Esophagus squamous epithelium (tissue), 5 donors: ENCODE results near the gene PAK1. TPM values are rescaled to one million over a fixed set of nuclear protein-coding genes. Genes with fewer than 3 reads are reported as not detected.

Experiments used
- DNase-seq: peaks from one replicate; lab custom pipeline; 2025; lab: John Stamatoyannopoulos, UW
- H3K27ac ChIP-seq, 4 donors: fragments of 200-600 bp; sonication (generic); one replicate each; pipeline ENCODE4 v1.5.1; 2016 to 2019; ENCODE audit warnings: mild to moderate bottlenecking in 1 of 4
- H3K27me3 ChIP-seq, 4 donors: fragments of 200-600 bp; sonication (generic); 1 replicate in 3 of 4; 2 replicates in 1 of 4; pipeline versions ENCODE4 v1.5.1 to v1.6.0; 2017 to 2021; ENCODE audit warnings: antibody characterized with exemption in 1 of 4
- H3K36me3 ChIP-seq, 3 donors: fragments of 200-600 bp; sonication (generic); one replicate each; pipeline ENCODE4 v1.5.1; 2016 to 2019
- H3K4me1 ChIP-seq, 3 donors: fragments of 200-600 bp; sonication (generic); one replicate each; pipeline ENCODE4 v1.5.1; 2017 to 2019
- H3K4me3 ChIP-seq, 4 donors: fragments of 200-600 bp; sonication (generic); 1 replicate in 3 of 4; 2 replicates in 1 of 4; pipeline ENCODE4 v1.5.1; 2016 to 2019; ENCODE audit warnings: mild to moderate bottlenecking in 2 of 4, moderate library complexity in 1 of 4
- H3K9me3 ChIP-seq, 3 donors: fragments of 200-600 bp; sonication (generic); one replicate each; pipeline ENCODE4 v1.5.1; 2016 to 2019
- POLR2A ChIP-seq, 4 donors: fragments of 450-650 bp; IDR thresholded peaks; one replicate each; pipeline ENCODE4 v1.6.1; 2017; ENCODE audit warnings: antibody characterized with exemption in 4 of 4, mild to moderate bottlenecking in 4 of 4, moderate library complexity in 3 of 4
- WGBS, 2 donors: methylation state at CpG; one replicate each; pipeline ENCODE4 v1.1.5; 2018; 5-methylcytosine and 5-hydroxymethylcytosine counted together
- intact Hi-C: fragments of 100-400 bp; cut with DNase I; formaldehyde crosslinking; loops from one replicate; pipeline ENCODE4 v1.15.0; 2022
- total RNA-seq, 4 donors: library from RNA; depleted of rRNA; stranded (reverse); fragments of >200 nt; gene quantifications; one replicate each; pipeline ENCODE4 v1.1.0, GENCODE V29; 2016
- TF ChIP-seq, protein P1 (sequence below), 6 experiments: fragments of 450-650 bp in 4 of 6; fragments of 200-600 bp in 2 of 6; sonication (generic) in 2 of 6; IDR thresholded peaks; one replicate each; pipeline ENCODE4 v1.5.1; 2016 to 2019; ENCODE audit warnings: antibody characterized with exemption in 6 of 6, mild to moderate bottlenecking in 4 of 6, moderate library complexity in 4 of 6
- donor health status: DM: yes; HTN: yes; CAD: no.

PAK1 gene
- total RNA-seq, 4 donors from 2014 or later: 17.4 to 41.6 (median 24.8) TPM

GRCh38 chr11:77436506-77436905, 37.4 kb downstream of the PAK1 start:
- H3K27me3 ChIP-seq: no peaks in the 10 kb centered on the region
- TF ChIP-seq POLR2A (IDR thresholded peaks at IDR 0.05): no peak
- TF ChIP-seq, protein P1, sequence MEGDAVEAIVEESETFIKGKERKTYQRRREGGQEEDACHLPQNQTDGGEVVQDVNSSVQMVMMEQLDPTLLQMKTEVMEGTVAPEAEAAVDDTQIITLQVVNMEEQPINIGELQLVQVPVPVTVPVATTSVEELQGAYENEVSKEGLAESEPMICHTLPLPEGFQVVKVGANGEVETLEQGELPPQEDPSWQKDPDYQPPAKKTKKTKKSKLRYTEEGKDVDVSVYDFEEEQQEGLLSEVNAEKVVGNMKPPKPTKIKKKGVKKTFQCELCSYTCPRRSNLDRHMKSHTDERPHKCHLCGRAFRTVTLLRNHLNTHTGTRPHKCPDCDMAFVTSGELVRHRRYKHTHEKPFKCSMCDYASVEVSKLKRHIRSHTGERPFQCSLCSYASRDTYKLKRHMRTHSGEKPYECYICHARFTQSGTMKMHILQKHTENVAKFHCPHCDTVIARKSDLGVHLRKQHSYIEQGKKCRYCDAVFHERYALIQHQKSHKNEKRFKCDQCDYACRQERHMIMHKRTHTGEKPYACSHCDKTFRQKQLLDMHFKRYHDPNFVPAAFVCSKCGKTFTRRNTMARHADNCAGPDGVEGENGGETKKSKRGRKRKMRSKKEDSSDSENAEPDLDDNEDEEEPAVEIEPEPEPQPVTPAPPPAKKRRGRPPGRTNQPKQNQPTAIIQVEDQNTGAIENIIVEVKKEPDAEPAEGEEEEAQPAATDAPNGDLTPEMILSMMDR (IDR thresholded peaks at IDR 0.05): no peak
- no peaks in the 10 kb centered on the region for H3K36me3 ChIP-seq
- WGBS, 2 donors: 43 to 45% methylated on average over 1 of the region's 1 CpG
- no peak for DNase-seq
- no peaks in the 10 kb centered on the region for H3K9me3 ChIP-seq
- intact Hi-C loops: no loop called here
- no peak overlapping the region for H3K27ac ChIP-seq
- H3K4me3 ChIP-seq: no peak overlapping the region
- H3K4me1 ChIP-seq: no peaks in the 10 kb centered on the region

DNA sequence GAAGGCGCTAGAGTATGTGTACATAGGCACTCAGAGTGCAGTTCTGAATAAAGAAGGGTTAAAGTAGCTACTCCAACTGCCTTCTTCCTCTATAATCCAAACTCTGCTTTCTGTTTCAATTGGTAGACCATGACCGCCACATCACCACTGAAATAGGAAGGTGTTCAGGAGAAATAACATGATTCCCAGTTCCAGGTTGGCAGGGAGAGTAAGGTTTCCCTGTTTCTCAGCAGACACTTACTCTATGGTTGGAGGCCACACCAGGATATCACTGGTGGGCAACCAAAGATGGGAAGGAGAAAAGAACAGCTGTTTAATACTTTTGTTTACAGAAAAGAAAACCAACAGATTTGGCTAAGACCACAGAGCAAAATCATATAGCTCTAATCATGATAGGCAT, 37.9 kb downstream of the PAK1 start:
- Histone ChIP-seq H3K9me3 (no peaks in the 10 kb centered on the region), H3K4me3 (no peak overlapping the region), H3K36me3 (no peaks in the 10 kb centered on the region), H3K27me3 (no peaks in the 10 kb centered on the region), H3K27ac (no peak overlapping the region), H3K4me1 (no peaks in the 10 kb centered on the region)
- intact Hi-C loops: no loop called here
- WGBS, 2 donors: 86 to 100% methylated on average over 2 of the region's 2 CpGs
- TF ChIP-seq, protein P1 (IDR thresholded peaks at IDR 0.05): no peak
- TF ChIP-seq POLR2A (IDR thresholded peaks at IDR 0.05): no peak
- no peak for DNase-seq

DNA sequence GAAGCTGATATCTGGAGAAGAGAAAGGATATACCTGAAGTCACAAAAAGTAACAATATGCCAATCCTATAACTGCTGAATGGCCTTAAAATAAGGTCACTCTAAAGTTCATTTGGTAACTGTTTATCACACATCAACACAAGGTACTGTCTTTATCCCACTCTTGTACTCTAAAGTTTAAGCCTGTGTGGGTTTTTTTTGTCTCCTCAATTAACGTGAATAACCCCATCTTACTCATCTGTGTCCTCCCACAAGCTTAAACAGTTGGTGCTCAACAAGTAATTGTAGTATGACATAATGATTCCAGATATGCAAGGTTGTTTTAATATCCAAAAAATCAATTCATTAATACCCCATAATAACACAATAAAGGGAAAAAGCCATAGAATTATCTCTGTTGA, 42.1 kb downstream of the PAK1 start:
- intact Hi-C loops: no loop called here
- Histone ChIP-seq H3K27me3 (no peaks in the 10 kb centered on the region), H3K27ac (no peak overlapping the region), H3K36me3 (no peaks in the 10 kb centered on the region), H3K9me3 (no peaks in the 10 kb centered on the region), H3K4me1 (no peaks in the 10 kb centered on the region), H3K4me3 (no peak overlapping the region)
- no peak for TF ChIP-seq POLR2A (IDR thresholded peaks at IDR 0.05)
- TF ChIP-seq, protein P1 (IDR thresholded peaks at IDR 0.05): no peak
- WGBS, 2 donors: 53 to 78% methylated on average over 1 of the region's 1 CpG
- no peak for DNase-seq

GRCh38 chr11:77428598-77428997, 45.3 kb downstream of the PAK1 start:
- TF ChIP-seq, protein P1 (IDR thresholded peaks at IDR 0.05): no peak
- TF ChIP-seq POLR2A (IDR thresholded peaks at IDR 0.05): no peak
- no peak for DNase-seq
- no peaks in the 10 kb centered on the region for H3K9me3 ChIP-seq
- intact Hi-C loops: no loop called here
- no peaks in the 10 kb centered on the region for H3K27me3 ChIP-seq
- H3K36me3 ChIP-seq: no peaks in the 10 kb centered on the region
- no peak overlapping the region for H3K27ac ChIP-seq
- no peaks in the 10 kb centered on the region for H3K4me1 ChIP-seq
- 93 to 100% methylated on average over 1 of the region's 1 CpG for WGBS, 2 donors
- no peak overlapping the region for H3K4me3 ChIP-seq

GRCh38 chr11:77425346-77425745, 48.5 kb downstream of the PAK1 start:
- TF ChIP-seq POLR2A (IDR thresholded peaks at IDR 0.05): no peak
- TF ChIP-seq, protein P1 (IDR thresholded peaks at IDR 0.05): no peak
- DNase-seq: no peak

More at GRCh38 chr11:77425346-77425745, 48.5 kb downstream of the PAK1 start:
- Histone ChIP-seq H3K4me3 (no peak overlapping the region), H3K36me3 (no peaks in the 10 kb centered on the region), H3K27ac (no peak overlapping the region), H3K4me1 (no peaks in the 10 kb centered on the region), H3K9me3 (no peaks in the 10 kb centered on the region), H3K27me3 (no peaks in the 10 kb centered on the region)
- 92 to 93% methylated on average over 4 of the region's 4 CpGs for WGBS, 2 donors
- intact Hi-C loops: no loop called here
